Fibroblast of lung (primary cell): ENCODE measurements around the gene DNPEP. TPM values are rescaled to one million over a fixed set of nuclear protein-coding genes. Genes with fewer than 3 reads are reported as not detected.
A peak's percentile ranks its signal among the peaks of the same experiment; 100 is the strongest.
"Not testable (repeated sequence)": the region's sequence is repeated elsewhere in the genome, so short reads cannot be mapped to it uniquely, and the experiment has no call there.

ENCODE experiments used
- DNase-seq, 2 donors: peaks; one replicate each; pipeline versions ENCODE4 v3.0.0 to v3.0.0-alpha.2; 2010; ENCODE audit warnings: low read depth in 2 of 2
- H2AFZ ChIP-seq: 2 replicates; pipeline ENCODE4 v1.5.1; 2012; ENCODE audit warnings: low read length, control low read depth, inconsistent platforms
- H3K27ac ChIP-seq: 2 replicates; pipeline ENCODE4 v1.5.1; 2011; ENCODE audit warnings: low read length, control low read depth; ENCODE audit not compliant: insufficient read depth
- H3K27me3 ChIP-seq: 2 replicates; pipeline ENCODE4 v1.5.1; 2011; ENCODE audit warnings: mild to moderate bottlenecking, low read length; ENCODE audit not compliant: control insufficient read depth, insufficient read depth
- H3K36me3 ChIP-seq: 2 replicates; pipeline ENCODE4 v1.5.1; 2011; ENCODE audit warnings: low read length; ENCODE audit not compliant: control insufficient read depth, insufficient read depth
- H3K4me1 ChIP-seq: 2 replicates; pipeline ENCODE4 v1.5.1; 2011; ENCODE audit warnings: low read length; ENCODE audit not compliant: control insufficient read depth, insufficient read depth; ENCODE audit errors: extremely low read depth
- H3K4me2 ChIP-seq: 2 replicates; pipeline ENCODE4 v1.5.1; 2011; ENCODE audit warnings: low read length, control low read depth; ENCODE audit not compliant: insufficient read depth; ENCODE audit errors: extremely low read depth
- H3K4me3 ChIP-seq, 4 experiments: fragments of 200-600 bp in 1 of 4; sonication (generic) in 1 of 4; replicated peaks in 1 of 4; 2 replicates each; pipeline ENCODE4 v1.5.1; 2011 to 2016; ENCODE audit warnings: low read length in 4 of 4, low read depth in 3 of 4, mild to moderate bottlenecking in 3 of 4, control low read depth in 2 of 4, inconsistent platforms in 1 of 4, mixed read lengths in 1 of 4; ENCODE audit not compliant: insufficient read depth in 1 of 4; ENCODE audit errors: control extremely low read depth in 1 of 4
- H3K79me2 ChIP-seq: 2 replicates; pipeline ENCODE4 v1.5.1; 2012; ENCODE audit warnings: mild to moderate bottlenecking, low read length, inconsistent platforms; ENCODE audit not compliant: control insufficient read depth, insufficient read depth
- H3K9ac ChIP-seq: 2 replicates; pipeline ENCODE4 v1.5.1; 2011; ENCODE audit warnings: mild to moderate bottlenecking, low read length, control low read depth; ENCODE audit not compliant: insufficient read depth
- H3K9me3 ChIP-seq: 2 replicates; pipeline ENCODE4 v1.5.1; 2012; ENCODE audit warnings: low read depth, low read length; ENCODE audit not compliant: control insufficient read depth, insufficient read depth
- H4K20me1 ChIP-seq: 2 replicates; pipeline ENCODE4 v1.5.1; 2011; ENCODE audit warnings: low read length; ENCODE audit not compliant: control insufficient read depth, insufficient read depth; ENCODE audit errors: extremely low read depth
- CTCF ChIP-seq, 2 donors: IDR thresholded peaks in 1 of 2; conservative IDR thresholded peaks in 1 of 2; 1 replicate in 1 of 2; 2 replicates in 1 of 2; pipeline ENCODE4 v1.5.1; 2011 to 2012; ENCODE audit warnings: low read length in 2 of 2, control low read depth in 1 of 2, inconsistent platforms in 1 of 2, low read depth in 1 of 2, mild to moderate bottlenecking in 1 of 2
- EZH2 ChIP-seq: IDR thresholded peaks from 2 replicates; pipeline ENCODE4 v1.5.1; 2012; ENCODE audit warnings: low read length, control low read depth, mild to moderate bottlenecking; ENCODE audit errors: missing control alignments
- polyA plus RNA-seq, 2 donors: library from polyadenylated mRNA; depleted of rRNA in 1 of 2; stranded (reverse) in 1 of 2; unstranded in 1 of 2; fragments of >200 nt; gene quantifications; 2 replicates each; pipeline ENCODE4 v1.2.1, GENCODE V29; 2011 to 2012; ENCODE audit warnings: missing spikeins in 1 of 2
- total RNA-seq: library from RNA; depleted of rRNA; stranded (reverse); fragments of >200 nt; gene quantifications from 2 replicates; pipeline ENCODE4 v1.2.1, GENCODE V29; 2014

Gene DNPEP
- total and polyA plus RNA-seq, 2 donors (not counting 1 experiment from before 2014, with no cell fraction given) = 38.2 to 72.5 TPM

DNA sequence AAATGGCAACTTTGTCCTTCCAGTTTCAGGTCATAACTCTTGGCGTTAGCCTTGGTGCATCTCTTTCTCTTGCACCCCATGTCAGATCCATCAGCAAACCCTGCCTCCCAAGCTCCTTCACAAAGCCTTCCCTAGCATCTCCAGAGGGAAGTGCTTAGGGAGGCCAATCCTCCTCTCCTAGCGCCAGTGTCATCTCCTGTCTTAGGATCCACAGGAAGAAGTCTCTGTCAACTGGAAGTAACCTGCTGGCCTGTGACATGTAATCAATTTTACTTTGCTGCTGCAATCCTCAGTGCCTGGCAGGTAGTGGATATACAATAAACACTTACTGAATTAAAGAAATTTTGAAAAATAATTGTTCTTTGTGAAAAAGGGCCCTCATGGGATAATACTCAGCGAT is 7.9 kb upstream of the DNPEP start:
- no peak overlapping the region for H2AFZ ChIP-seq
- no peak for DNase-seq
- H3K27ac ChIP-seq = no peak overlapping the region
- H3K4me2 ChIP-seq = no peak overlapping the region
- H3K27me3 ChIP-seq = peaks cover 3% of the 10 kb centered on the region
- no peak overlapping the region for H3K9ac ChIP-seq
- H3K4me1 ChIP-seq = peaks cover 5% of the 10 kb centered on the region
- TF ChIP-seq EZH2 (no peak), CTCF (conservative IDR thresholded peaks at IDR 0.05 in 1 of 2, IDR thresholded peaks at IDR 0.05 in 1 of 2; ENCODE audit: low read depth in 1 of 2, low read length in 2 of 2) (no peak)
- H3K36me3 ChIP-seq = no peaks in the 10 kb centered on the region
- H3K4me3 ChIP-seq = no peak overlapping the region
- H3K79me2 ChIP-seq = no peaks in the 10 kb centered on the region
- no peaks in the 10 kb centered on the region for H3K9me3 ChIP-seq
- no peaks in the 10 kb centered on the region for H4K20me1 ChIP-seq

- not testable (repeated sequence) for H2AFZ ChIP-seq, DNase-seq
Measured at GRCh38 chr2:219395056-219395455, 7.3 kb upstream of the DNPEP start.

DNA sequence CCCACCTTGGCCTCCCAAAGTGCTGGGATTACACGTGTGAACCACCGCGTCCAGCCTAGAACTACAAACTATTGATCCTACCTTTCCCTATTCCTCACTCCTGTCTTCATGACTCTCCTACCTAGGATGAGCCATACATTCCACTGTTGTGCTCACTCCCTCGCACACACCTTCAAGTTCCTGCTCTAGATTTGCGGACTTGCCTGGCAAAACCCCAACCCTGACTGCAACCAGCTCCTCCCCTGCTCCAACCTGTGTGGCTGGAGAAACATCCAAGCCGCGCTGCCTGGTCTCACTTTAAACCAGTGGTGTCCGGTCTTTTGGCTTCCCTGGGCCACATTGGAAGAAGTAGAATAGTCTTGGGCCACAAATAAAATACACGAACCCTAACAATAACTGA is 5.0 kb upstream of the DNPEP start:
- H3K36me3 ChIP-seq = no peaks in the 10 kb centered on the region
- H3K9me3 ChIP-seq = no peaks in the 10 kb centered on the region
- H3K4me1 ChIP-seq = no peaks in the 10 kb centered on the region
- no peak overlapping the region for H3K9ac ChIP-seq
- H3K27me3 ChIP-seq = peaks cover 3% of the 10 kb centered on the region
- H4K20me1 ChIP-seq = no peaks in the 10 kb centered on the region
- no peak overlapping the region for H3K4me2 ChIP-seq
- H3K4me3 ChIP-seq = no peak overlapping the region
- H2AFZ ChIP-seq = no peak overlapping the region
- TF ChIP-seq CTCF (conservative IDR thresholded peaks at IDR 0.05 in 1 of 2, IDR thresholded peaks at IDR 0.05 in 1 of 2; ENCODE audit: low read depth in 1 of 2, low read length in 2 of 2) = no peak
- no peak for TF ChIP-seq EZH2
- H3K27ac ChIP-seq = no peak overlapping the region
- H3K79me2 ChIP-seq = no peaks in the 10 kb centered on the region
- no peak for DNase-seq

More at GRCh38 chr2:219395056-219395455, 7.3 kb upstream of the DNPEP start:
- not testable (repeated sequence) for H3K27ac ChIP-seq, H3K4me3 ChIP-seq, H3K4me2 ChIP-seq, H3K36me3 ChIP-seq, H4K20me1 ChIP-seq, H3K9ac ChIP-seq, H3K27me3 ChIP-seq, H3K79me2 ChIP-seq, H3K9me3 ChIP-seq, H3K4me1 ChIP-seq

- no peak overlapping the region for H3K9ac ChIP-seq
- H4K20me1 ChIP-seq = no peaks in the 10 kb centered on the region
- no peak for TF ChIP-seq EZH2
- TF ChIP-seq CTCF (conservative IDR thresholded peaks at IDR 0.05 in 1 of 2, IDR thresholded peaks at IDR 0.05 in 1 of 2; ENCODE audit: low read depth in 1 of 2, low read length in 2 of 2) = no peak
- peaks cover 3% of the 10 kb centered on the region for H3K27me3 ChIP-seq
- peak overlapping the region; percentile 44 for H3K27ac ChIP-seq
- H2AFZ ChIP-seq = peak overlapping the region; percentile 97
- H3K79me2 ChIP-seq = peaks cover 9% of the 10 kb centered on the region
- no peaks in the 10 kb centered on the region for H3K9me3 ChIP-seq
- peak overlapping the region; percentile 93 for H3K4me2 ChIP-seq
- H3K4me1 ChIP-seq = peaks cover 13% of the 10 kb centered on the region
- H3K4me3 ChIP-seq = peak overlapping the region; percentile 35 to 51 (median 41)
- peak in 1 of 2 donors; percentile 4 for DNase-seq
- H3K36me3 ChIP-seq = peaks cover 16% of the 10 kb centered on the region
Measured at GRCh38 chr2:219388907-219389156, 1.1 kb upstream of the DNPEP start.
